GM21717 (cell line): Measurements from ENCODE around the gene SH3BP1.
"Not testable (repeated sequence)": the region's sequence is repeated elsewhere in the genome, so short reads cannot be mapped to it uniquely, and the experiment has no call there.

Experiments used
- ATAC-seq: cut with Tn5 transposase; IDR thresholded peaks from one replicate; pipeline ENCODE4 v1.9.1; 2021; ENCODE audit warnings: mild to moderate bottlenecking, moderate library complexity; ENCODE audit not compliant: unreplicated experiment

The SH3BP1 gene

GRCh38 chr22:37633089-37633624 lies 6.3 kb upstream of the SH3BP1 start:
- peak; percentile 43 for ATAC-seq

- ATAC-seq, result peak; percentile 50
Observed at GRCh38 chr22:37633625-37634416, 5.6 kb upstream of the SH3BP1 start.

GRCh38 chr22:37634417-37634924 lies 5.0 kb upstream of the SH3BP1 start:
- no peak for ATAC-seq

GRCh38 chr22:37635157-37635556 lies 4.3 kb upstream of the SH3BP1 start:
- no peak for ATAC-seq

GRCh38 chr22:37636186-37636948 lies 3.1 kb upstream of the SH3BP1 start:
- no peak for ATAC-seq

- no peak for ATAC-seq
Observed at GRCh38 chr22:37636949-37637273, 2.6 kb upstream of the SH3BP1 start.

GRCh38 chr22:37638391-37639069 lies 939 bp upstream of the SH3BP1 start:
- ATAC-seq, result no peak

GRCh38 chr22:37639771-37640590 lies 512 bp downstream of the SH3BP1 start:
- no peak for ATAC-seq

GRCh38 chr22:37640591-37641560 lies 1.4 kb downstream of the SH3BP1 start:
- ATAC-seq, result no peak

- ATAC-seq, result no peak
Observed at GRCh38 chr22:37641561-37641949, 2.1 kb downstream of the SH3BP1 start.

GRCh38 chr22:37643225-37643847 lies 3.9 kb downstream of the SH3BP1 start:
- no peak for ATAC-seq

GRCh38 chr22:37647317-37647716 lies 7.8 kb downstream of the SH3BP1 start:
- no peak for ATAC-seq

- no peak for ATAC-seq
Observed at GRCh38 chr22:37647928-37648327, 8.5 kb downstream of the SH3BP1 start.

GRCh38 chr22:37650463-37651136 lies 11.1 kb downstream of the SH3BP1 start:
- no peak for ATAC-seq

- ATAC-seq, result no peak
Observed at GRCh38 chr22:37654563-37655251, 15.2 kb downstream of the SH3BP1 start.

GRCh38 chr22:37655252-37655563 lies 15.7 kb downstream of the SH3BP1 start:
- ATAC-seq, result no peak

GRCh38 chr22:37656583-37656982 lies 17.1 kb downstream of the SH3BP1 start:
- not testable (repeated sequence) for ATAC-seq

GRCh38 chr22:37657590-37658132 lies 18.2 kb downstream of the SH3BP1 start:
- ATAC-seq, result no peak
